ENCODE measurements around the gene CD3E. TPM values are rescaled to one million over a fixed set of nuclear protein-coding genes. Genes with fewer than 3 reads are reported as not detected.

The CD3E gene
- total RNA-seq, 4 donors from 2014 or later = 0.36 to 0.52 (median 0.46) TPM; not detected in 1

GRCh38 chr11:118353084-118353710, 48.7 kb downstream of the CD3E start:
- no peak for DNase-seq (ENCODE audit: low spot score in 2 of 2)
- TF ChIP-seq CTCF (IDR thresholded peaks at IDR 0.05) (no peak), POLR2A (IDR thresholded peaks at IDR 0.05) (no peak)
- intact Hi-C loops (cut with DNase I; ENCODE audit: low total_unique reads) = no loop called here
- no peak overlapping the region for H3K4me3 ChIP-seq (ENCODE audit: low read depth, poor library complexity, severe bottlenecking)
- 11% methylated on average over 6 of the region's 6 CpGs for WGBS, 2 donors

- 37 to 42% methylated on average over 3 of the region's 3 CpGs for WGBS, 2 donors
- TF ChIP-seq CTCF (IDR thresholded peaks at IDR 0.05) (no peak), POLR2A (IDR thresholded peaks at IDR 0.05) (no peak)
- intact Hi-C loops (cut with DNase I; ENCODE audit: low total_unique reads) = no loop called here
- no peak for DNase-seq (ENCODE audit: low spot score in 2 of 2)
- no peak overlapping the region for H3K4me3 ChIP-seq (ENCODE audit: low read depth, poor library complexity, severe bottlenecking)
Measured at GRCh38 chr11:118358071-118358470, 53.5 kb downstream of the CD3E start.

DNA sequence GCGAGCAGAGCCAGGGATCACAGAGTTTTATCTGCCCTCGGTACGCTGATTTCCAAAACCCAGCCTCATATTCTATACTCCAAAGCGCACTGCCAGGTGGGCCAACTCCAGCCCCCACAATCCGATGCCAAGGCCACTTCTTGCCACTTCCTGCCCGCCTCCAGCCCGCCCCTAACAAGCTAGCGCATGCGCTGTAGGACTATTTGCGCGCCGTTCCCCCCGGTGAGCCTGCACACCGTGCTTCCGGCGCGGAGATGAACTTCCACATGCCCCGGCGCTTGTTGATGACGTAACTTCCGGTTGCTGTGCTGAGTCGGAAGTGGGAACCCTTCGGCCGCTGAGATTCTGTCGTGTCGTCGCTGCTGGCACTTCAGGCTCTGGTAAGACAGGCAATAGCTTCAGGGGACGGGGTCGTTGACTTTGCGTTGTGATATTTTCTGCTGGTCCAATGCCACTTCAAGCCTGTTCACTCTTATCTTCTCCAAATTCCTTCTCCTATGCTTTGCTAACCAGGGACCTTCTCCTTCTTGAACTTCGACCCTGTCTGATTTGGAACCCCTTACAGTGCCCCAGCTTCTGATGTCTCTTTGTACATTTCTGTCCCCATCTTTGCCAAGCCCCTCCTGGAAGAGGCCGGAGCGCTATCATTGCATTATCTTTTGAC, 54.9 kb downstream of the CD3E start, which contains the start of gene UBE4A:
Gene UBE4A (plus strand): TSS at position 306 of the 664 bp plus-strand sequence. CDS start 5,481 bp downstream, outside the sequence.
- TF ChIP-seq CTCF (IDR thresholded peaks at IDR 0.05) (no peak), POLR2A (IDR thresholded peaks at IDR 0.05) (peak in 1 of 2 donors; percentile 17)
- intact Hi-C loops (cut with DNase I; ENCODE audit: low total_unique reads) = no loop called here
- WGBS, 2 donors = 4% methylated on average over 32 to 33 of the region's 33 CpGs

GRCh38 chr11:118364956-118365615, 60.6 kb downstream of the CD3E start:
- intact Hi-C loops (cut with DNase I; ENCODE audit: low total_unique reads) = no loop called here
- no peak overlapping the region for H3K4me3 ChIP-seq (ENCODE audit: low read depth, poor library complexity, severe bottlenecking)
- TF ChIP-seq POLR2A (IDR thresholded peaks at IDR 0.05) = no peak
- WGBS, 2 donors = 87 to 89% methylated on average over 3 of the region's 3 CpGs
- DNase-seq (ENCODE audit: low spot score in 2 of 2) = no peak

More for the DNA sequence above, 54.9 kb downstream of the CD3E start, which contains the start of gene UBE4A:
- peak; percentile 94 to 99 for DNase-seq (ENCODE audit: low spot score in 2 of 2)
- peak within 1 kb of the TSS; percentile 96 for H3K4me3 ChIP-seq (ENCODE audit: low read depth, poor library complexity, severe bottlenecking)

Other genes starting within 250 kb of the CD3E start
- 1 to 10 TPM in 2 of 4 donors, under 1 TPM in 2; 0.56 to 4.6 (median 1.3) TPM for gene TMPRSS4, start 227.7 kb upstream of the CD3E start, total RNA-seq
- not detected for gene SMIM35, start 217.8 kb upstream of the CD3E start, total RNA-seq
- gene SCN4B, start 151.9 kb upstream of the CD3E start, total RNA-seq = 1 to 10 TPM in 3 of 4 donors, under 1 TPM in 1; 0.25 to 4.0 (median 1.9) TPM
- gene SCN2B, start 128.1 kb upstream of the CD3E start, total RNA-seq = under 1 TPM in 1 of 4 donors, not detected in 3; 0.06 TPM
- gene JAML, start 79.7 kb upstream of the CD3E start, total RNA-seq = 1 to 10 TPM in 1 of 4 donors, under 1 TPM in 3; 0.42 to 3.0 (median 0.61) TPM
- 100 to 1,000 TPM in 1 of 4 donors, 10 to 100 TPM in 3; 55.9 to 120 (median 91.2) TPM for gene MPZL3, start 52.4 kb upstream of the CD3E start, total RNA-seq
- gene MPZL2, start 40.4 kb upstream of the CD3E start, total RNA-seq = 10 to 100 TPM; 46.0 to 59.9 (median 53.5) TPM
- gene CD3D, start 38.0 kb downstream of the CD3E start, total RNA-seq = 1 to 10 TPM in 1 of 4 donors, under 1 TPM in 2, not detected in 1; 0.44 to 5.8 (median 0.46) TPM
- under 1 TPM; 0.12 to 0.59 (median 0.37) TPM for gene CD3G, start 39.6 kb downstream of the CD3E start, total RNA-seq
- 10 to 100 TPM; 40.3 to 46.1 (median 44.4) TPM for gene UBE4A, start 54.9 kb downstream of the CD3E start, total RNA-seq
- gene ATP5MG, start 96.9 kb downstream of the CD3E start, total RNA-seq = 10 to 100 TPM; 26.7 to 83.6 (median 44.8) TPM
- 10 to 100 TPM; 57.8 to 94.6 (median 63.6) TPM for gene KMT2A, start 131.8 kb downstream of the CD3E start, total RNA-seq
- gene TTC36, start 222.7 kb downstream of the CD3E start, total RNA-seq = under 1 TPM in 2 of 4 donors, not detected in 2; 0.27 to 0.42 TPM
- gene TMEM25, start 226.5 kb downstream of the CD3E start, total RNA-seq = 10 to 100 TPM; 18.8 to 22.8 (median 21.0) TPM

All from lower leg skin (tissue), 4 donors.